ENCODE measurements around the gene DNASE1L1. TPM values are rescaled to one million over a fixed set of nuclear protein-coding genes. Genes with fewer than 3 reads are reported as not detected.
A peak's percentile ranks its signal among the peaks of the same experiment; 100 is the strongest.

DNASE1L1 gene
- total and polyA plus RNA-seq, 2 of the 13 experiments (the other 11 are each of a cell fraction or from before 2014, with no cell fraction given): 4.7 to 12.3 TPM

DNA sequence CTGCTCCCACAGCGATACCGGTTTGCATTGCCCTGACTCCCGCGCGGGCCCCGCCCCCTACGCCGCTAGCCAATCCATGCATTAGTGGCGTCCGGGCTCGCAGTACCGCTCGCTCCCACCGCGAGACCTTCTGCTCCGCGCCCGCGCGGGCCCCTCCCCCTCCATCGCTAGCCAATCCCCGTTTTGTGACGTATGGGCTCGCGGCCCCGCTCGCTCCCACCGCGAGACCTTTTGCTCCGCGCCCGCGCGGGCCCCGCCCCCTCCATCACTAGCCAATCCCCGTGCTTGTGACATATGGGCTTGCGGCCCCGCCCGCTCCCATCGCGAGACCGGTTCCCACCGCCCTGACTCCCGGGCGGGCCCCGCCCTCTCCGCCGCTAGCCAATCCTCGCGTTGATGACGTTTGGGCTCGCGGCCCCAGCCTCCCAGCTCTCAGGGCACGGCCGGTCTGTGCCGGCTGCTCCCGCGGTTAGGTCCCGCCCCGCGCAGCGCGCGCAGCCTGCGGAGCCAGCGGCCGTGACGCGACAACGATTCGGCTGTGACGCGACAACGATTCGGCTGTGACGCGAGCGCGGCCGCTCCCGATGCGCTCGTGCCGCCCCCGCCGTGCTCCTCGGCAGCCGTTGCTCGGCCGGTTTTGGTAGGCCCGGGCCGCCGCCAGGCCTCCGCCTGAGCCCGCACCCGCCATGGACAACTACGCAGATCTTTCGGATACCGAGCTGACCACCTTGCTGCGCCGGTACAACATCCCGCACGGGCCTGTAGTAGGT is 30.1 kb downstream of the DNASE1L1 start, which contains the start of gene EMD (continued):
- TF ChIP-seq KLF16 (CRISPR knock-in tag; IDR thresholded peaks at IDR 0.05) (no peak), THYN1 (CRISPR knock-in tag; IDR thresholded peaks at IDR 0.05; ENCODE audit: borderline replicate concordance, low read depth) (no peak), ZKSCAN1 (IDR thresholded peaks at IDR 0.05; ENCODE audit: low read length) (no peak), KDM3A (CRISPR knock-in tag; IDR thresholded peaks at IDR 0.05; ENCODE audit: low read depth) (no peak), SAP130 (CRISPR knock-in tag; IDR thresholded peaks at IDR 0.05; ENCODE audit: low read depth) (peak; percentile 79), REL (CRISPR knock-in tag; conservative IDR thresholded peaks at IDR 0.05) (no peak), HMG20B (CRISPR knock-in tag; conservative IDR thresholded peaks at IDR 0.05) (no peak), TSC22D2 (CRISPR knock-in tag; IDR thresholded peaks at IDR 0.05; ENCODE audit: borderline replicate concordance) (no peak), ZMYM3 (CRISPR knock-in tag; IDR thresholded peaks at IDR 0.05) (no peak)
- TF ChIP-seq, protein P1, sequence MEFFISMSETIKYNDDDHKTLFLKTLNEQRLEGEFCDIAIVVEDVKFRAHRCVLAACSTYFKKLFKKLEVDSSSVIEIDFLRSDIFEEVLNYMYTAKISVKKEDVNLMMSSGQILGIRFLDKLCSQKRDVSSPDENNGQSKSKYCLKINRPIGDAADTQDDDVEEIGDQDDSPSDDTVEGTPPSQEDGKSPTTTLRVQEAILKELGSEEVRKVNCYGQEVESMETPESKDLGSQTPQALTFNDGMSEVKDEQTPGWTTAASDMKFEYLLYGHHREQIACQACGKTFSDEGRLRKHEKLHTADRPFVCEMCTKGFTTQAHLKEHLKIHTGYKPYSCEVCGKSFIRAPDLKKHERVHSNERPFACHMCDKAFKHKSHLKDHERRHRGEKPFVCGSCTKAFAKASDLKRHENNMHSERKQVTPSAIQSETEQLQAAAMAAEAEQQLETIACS (CRISPR knock-in tag; IDR thresholded peaks at IDR 0.05): no peak
- TF ChIP-seq, protein P2, sequence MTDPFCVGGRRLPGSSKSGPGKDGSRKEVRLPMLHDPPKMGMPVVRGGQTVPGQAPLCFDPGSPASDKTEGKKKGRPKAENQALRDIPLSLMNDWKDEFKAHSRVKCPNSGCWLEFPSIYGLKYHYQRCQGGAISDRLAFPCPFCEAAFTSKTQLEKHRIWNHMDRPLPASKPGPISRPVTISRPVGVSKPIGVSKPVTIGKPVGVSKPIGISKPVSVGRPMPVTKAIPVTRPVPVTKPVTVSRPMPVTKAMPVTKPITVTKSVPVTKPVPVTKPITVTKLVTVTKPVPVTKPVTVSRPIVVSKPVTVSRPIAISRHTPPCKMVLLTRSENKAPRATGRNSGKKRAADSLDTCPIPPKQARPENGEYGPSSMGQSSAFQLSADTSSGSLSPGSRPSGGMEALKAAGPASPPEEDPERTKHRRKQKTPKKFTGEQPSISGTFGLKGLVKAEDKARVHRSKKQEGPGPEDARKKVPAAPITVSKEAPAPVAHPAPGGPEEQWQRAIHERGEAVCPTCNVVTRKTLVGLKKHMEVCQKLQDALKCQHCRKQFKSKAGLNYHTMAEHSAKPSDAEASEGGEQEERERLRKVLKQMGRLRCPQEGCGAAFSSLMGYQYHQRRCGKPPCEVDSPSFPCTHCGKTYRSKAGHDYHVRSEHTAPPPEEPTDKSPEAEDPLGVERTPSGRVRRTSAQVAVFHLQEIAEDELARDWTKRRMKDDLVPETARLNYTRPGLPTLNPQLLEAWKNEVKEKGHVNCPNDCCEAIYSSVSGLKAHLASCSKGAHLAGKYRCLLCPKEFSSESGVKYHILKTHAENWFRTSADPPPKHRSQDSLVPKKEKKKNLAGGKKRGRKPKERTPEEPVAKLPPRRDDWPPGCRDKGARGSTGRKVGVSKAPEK (CRISPR knock-in tag; IDR thresholded peaks at IDR 0.05; ENCODE audit: borderline replicate concordance): no peak
- TF ChIP-seq, protein P3, sequence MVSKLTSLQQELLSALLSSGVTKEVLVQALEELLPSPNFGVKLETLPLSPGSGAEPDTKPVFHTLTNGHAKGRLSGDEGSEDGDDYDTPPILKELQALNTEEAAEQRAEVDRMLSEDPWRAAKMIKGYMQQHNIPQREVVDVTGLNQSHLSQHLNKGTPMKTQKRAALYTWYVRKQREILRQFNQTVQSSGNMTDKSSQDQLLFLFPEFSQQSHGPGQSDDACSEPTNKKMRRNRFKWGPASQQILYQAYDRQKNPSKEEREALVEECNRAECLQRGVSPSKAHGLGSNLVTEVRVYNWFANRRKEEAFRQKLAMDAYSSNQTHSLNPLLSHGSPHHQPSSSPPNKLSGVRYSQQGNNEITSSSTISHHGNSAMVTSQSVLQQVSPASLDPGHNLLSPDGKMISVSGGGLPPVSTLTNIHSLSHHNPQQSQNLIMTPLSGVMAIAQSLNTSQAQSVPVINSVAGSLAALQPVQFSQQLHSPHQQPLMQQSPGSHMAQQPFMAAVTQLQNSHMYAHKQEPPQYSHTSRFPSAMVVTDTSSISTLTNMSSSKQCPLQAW (CRISPR knock-in tag; IDR thresholded peaks at IDR 0.05): no peak
- TF ChIP-seq, protein P4, sequence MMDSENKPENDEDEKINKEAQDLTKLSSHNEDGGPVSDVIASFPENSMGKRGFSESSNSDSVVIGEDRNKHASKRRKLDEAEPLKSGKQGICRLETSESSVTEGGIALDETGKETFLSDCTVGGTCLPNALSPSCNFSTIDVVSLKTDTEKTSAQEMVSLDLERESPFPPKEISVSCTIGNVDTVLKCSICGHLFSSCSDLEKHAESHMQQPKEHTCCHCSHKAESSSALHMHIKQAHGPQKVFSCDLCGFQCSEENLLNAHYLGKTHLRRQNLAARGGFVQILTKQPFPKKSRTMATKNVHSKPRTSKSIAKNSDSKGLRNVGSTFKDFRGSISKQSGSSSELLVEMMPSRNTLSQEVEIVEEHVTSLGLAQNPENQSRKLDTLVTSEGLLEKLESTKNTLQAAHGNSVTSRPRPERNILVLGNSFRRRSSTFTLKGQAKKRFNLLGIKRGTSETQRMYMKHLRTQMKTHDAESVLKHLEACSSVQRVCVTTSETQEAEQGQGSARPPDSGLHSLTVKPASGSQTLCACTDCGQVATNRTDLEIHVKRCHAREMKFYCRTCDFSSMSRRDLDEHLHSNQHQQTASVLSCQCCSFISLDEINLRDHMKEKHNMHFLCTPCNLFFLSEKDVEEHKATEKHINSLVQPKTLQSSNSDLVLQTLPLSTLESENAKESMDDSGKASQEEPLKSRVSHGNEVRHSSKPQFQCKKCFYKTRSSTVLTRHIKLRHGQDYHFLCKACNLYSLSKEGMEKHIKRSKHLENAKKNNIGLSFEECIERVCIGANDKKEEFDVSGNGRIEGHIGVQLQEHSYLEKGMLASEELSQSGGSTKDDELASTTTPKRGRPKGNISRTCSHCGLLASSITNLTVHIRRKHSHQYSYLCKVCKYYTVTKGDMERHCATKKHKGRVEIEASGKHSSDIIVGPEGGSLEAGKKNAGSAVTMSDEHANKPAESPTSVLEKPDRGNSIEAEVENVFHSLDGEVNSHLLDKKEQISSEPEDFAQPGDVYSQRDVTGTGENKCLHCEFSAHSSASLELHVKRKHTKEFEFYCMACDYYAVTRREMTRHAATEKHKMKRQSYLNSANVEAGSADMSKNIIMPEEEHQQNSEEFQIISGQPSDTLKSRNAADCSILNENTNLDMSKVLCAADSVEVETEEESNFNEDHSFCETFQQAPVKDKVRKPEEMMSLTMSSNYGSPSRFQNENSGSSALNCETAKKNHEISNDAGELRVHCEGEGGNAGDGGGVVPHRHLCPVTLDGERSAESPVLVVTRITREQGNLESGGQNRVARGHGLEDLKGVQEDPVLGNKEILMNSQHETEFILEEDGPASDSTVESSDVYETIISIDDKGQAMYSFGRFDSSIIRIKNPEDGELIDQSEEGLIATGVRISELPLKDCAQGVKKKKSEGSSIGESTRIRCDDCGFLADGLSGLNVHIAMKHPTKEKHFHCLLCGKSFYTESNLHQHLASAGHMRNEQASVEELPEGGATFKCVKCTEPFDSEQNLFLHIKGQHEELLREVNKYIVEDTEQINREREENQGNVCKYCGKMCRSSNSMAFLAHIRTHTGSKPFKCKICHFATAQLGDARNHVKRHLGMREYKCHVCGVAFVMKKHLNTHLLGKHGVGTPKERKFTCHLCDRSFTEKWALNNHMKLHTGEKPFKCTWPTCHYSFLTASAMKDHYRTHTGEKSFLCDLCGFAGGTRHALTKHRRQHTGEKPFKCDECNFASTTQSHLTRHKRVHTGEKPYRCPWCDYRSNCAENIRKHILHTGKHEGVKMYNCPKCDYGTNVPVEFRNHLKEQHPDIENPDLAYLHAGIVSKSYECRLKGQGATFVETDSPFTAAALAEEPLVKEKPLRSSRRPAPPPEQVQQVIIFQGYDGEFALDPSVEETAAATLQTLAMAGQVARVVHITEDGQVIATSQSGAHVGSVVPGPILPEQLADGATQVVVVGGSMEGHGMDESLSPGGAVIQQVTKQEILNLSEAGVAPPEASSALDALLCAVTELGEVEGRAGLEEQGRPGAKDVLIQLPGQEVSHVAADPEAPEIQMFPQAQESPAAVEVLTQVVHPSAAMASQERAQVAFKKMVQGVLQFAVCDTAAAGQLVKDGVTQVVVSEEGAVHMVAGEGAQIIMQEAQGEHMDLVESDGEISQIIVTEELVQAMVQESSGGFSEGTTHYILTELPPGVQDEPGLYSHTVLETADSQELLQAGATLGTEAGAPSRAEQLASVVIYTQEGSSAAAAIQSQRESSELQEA (CRISPR knock-in tag; IDR thresholded peaks at IDR 0.05; ENCODE audit: not compliant biosample characterization): no peak

All from HepG2 (cell line).